Esophagus muscularis mucosa (tissue), 3 donors: ENCODE measurements around the gene CHMP2B.

ENCODE experiments used
- CTCF ChIP-seq, 3 experiments: fragments of 200-600 bp in 2 of 3; fragments of 450-650 bp in 1 of 3; sonication (generic) in 2 of 3; IDR thresholded peaks; one replicate each; pipeline ENCODE4 v1.5.1; 2017 to 2019; ENCODE audit warnings: antibody characterized with exemption in 3 of 3, mild to moderate bottlenecking in 2 of 3, moderate library complexity in 1 of 3
- POLR2A ChIP-seq: fragments of 450-650 bp; IDR thresholded peaks from one replicate; pipeline ENCODE4 v1.6.1; 2017; ENCODE audit warnings: antibody characterized with exemption, moderate library complexity, mild to moderate bottlenecking, low read depth
- POLR2AphosphoS5 ChIP-seq, 2 donors: sonication (generic); formaldehyde crosslinking; IDR thresholded peaks; one replicate each; pipeline ENCODE4 v1.6.1; 2017; ENCODE audit warnings: antibody characterized with exemption in 2 of 2

GRCh38 chr3:87227104-87227834, at the start of gene CHMP2B:
- no peak for TF ChIP-seq CTCF (IDR thresholded peaks at IDR 0.05)
- TF ChIP-seq POLR2AphosphoS5 (IDR thresholded peaks at IDR 0.05), result peak; percentile 96
- peak; percentile 77 for TF ChIP-seq POLR2A
